GM12878 (cell line): ENCODE measurements around the gene TMEM86B. TPM values are rescaled to one million over a fixed set of nuclear protein-coding genes. Genes with fewer than 3 reads are reported as not detected.

Source experiments
- ATAC-seq: fragments of 200-7000 bp; cut with Tn5 transposase; 3 replicates; pipeline ENCODE4 v1.9.1; 2020; ENCODE audit warnings: mild to moderate bottlenecking, moderate library complexity
- BruUV-seq: library from RNA; stranded (reverse); fragments of 400-500 nt; replicated peaks from 2 replicates; lab custom pipeline; 2021; lab: Mats Ljungman, UMichigan
- CTCF ChIA-PET: fragments of 300-600 bp; sonication (Branson Sonifier 250); formaldehyde crosslinking; extraction: SDS; loops from one replicate; lab custom pipeline; 2021; ENCODE audit warnings: inconsistent platforms; lab: Yijun Ruan, JAX
- POLR2A ChIA-PET: fragments of 350-600 bp; formaldehyde crosslinking; extraction: SDS; loops from one replicate; lab custom pipeline; 2021; ENCODE audit warnings: inconsistent platforms; lab: Charles Lee
- RAD21 ChIA-PET: fragments of 300-600 bp; sonication (Branson Sonifier 250); formaldehyde crosslinking; loops from one replicate; lab custom pipeline; 2023; ENCODE audit warnings: antibody characterized with exemption; ENCODE audit not compliant: unreplicated experiment; lab: Charles Lee
- SMC1A ChIA-PET: fragments of 300-600 bp; sonication (Branson Sonifier 250); formaldehyde crosslinking; loops from one replicate; lab custom pipeline; 2023; ENCODE audit not compliant: unreplicated experiment, uncharacterized antibody; lab: Charles Lee
- DNase-seq: peaks from one replicate; pipeline ENCODE4 v3.0.0-alpha.2; 2011; ENCODE audit warnings: low read depth, low spot score
- FAIRE-seq: peaks from 3 replicates; lab custom pipeline; 2011; peaks lifted over from hg19 to GRCh38; lab: Jason Lieb, UNC
- H2AFZ ChIP-seq: 2 replicates; pipeline ENCODE4 v1.6.0; 2011; ENCODE audit warnings: low read depth, low read length, control low read depth; ENCODE audit not compliant: control insufficient read depth
- H3K27ac ChIP-seq: 2 replicates; pipeline ENCODE4 v1.5.1; 2011; ENCODE audit warnings: control low read depth; ENCODE audit not compliant: control insufficient read depth, insufficient read depth
- H3K27me3 ChIP-seq, 2 experiments: replicated peaks in 1 of 2; 2 replicates each; pipeline versions ENCODE4 v1.6.0 to v1.6.1; 2011; ENCODE audit warnings: low read length in 1 of 2; ENCODE audit not compliant: control insufficient read depth in 2 of 2, insufficient read depth in 2 of 2
- H3K36me3 ChIP-seq, 2 experiments: 2 replicates each; pipeline ENCODE4 v1.5.1; 2011; ENCODE audit warnings: low read length in 1 of 2; ENCODE audit not compliant: control insufficient read depth in 2 of 2, insufficient read depth in 2 of 2
- H3K4me1 ChIP-seq: 2 replicates; pipeline ENCODE4 v1.6.1; 2011; ENCODE audit warnings: mild to moderate bottlenecking, low read length, moderate library complexity, mixed read lengths; ENCODE audit not compliant: control insufficient read depth, insufficient read depth
- H3K4me2 ChIP-seq: 2 replicates; pipeline ENCODE4 v1.6.0; 2011; ENCODE audit warnings: control low read depth; ENCODE audit not compliant: control insufficient read depth, insufficient read depth
- H3K4me3 ChIP-seq: fragments of 200-600 bp; sonication (generic); 2 replicates; pipeline ENCODE4 v1.5.1; 2016
- H3K79me2 ChIP-seq: 2 replicates; pipeline ENCODE4 v1.6.0; 2011; ENCODE audit warnings: low read length; ENCODE audit not compliant: control insufficient read depth, insufficient read depth
- H3K9ac ChIP-seq: 2 replicates; pipeline ENCODE4 v1.8.0; 2011; ENCODE audit warnings: low read length, control low read depth, mixed read lengths; ENCODE audit not compliant: control insufficient read depth, insufficient read depth
- H3K9me3 ChIP-seq: replicated peaks from 3 replicates; pipeline ENCODE4 v1.5.1; 2011; ENCODE audit warnings: mild to moderate bottlenecking, low read length; ENCODE audit not compliant: control insufficient read depth, insufficient read depth
- H4K20me1 ChIP-seq: 2 replicates; pipeline ENCODE4 v1.6.0; 2011; ENCODE audit not compliant: control insufficient read depth, insufficient read depth
- CHD2 ChIP-seq: IDR thresholded peaks from 2 replicates; pipeline ENCODE4 v1.6.1; 2011; ENCODE audit warnings: low read depth, low read length, improper control_type of control experiment, borderline replicate concordance
- EED ChIP-seq: sonication (generic); IDR thresholded peaks from 2 replicates; pipeline ENCODE4 v1.6.1; 2016; ENCODE audit warnings: antibody characterized with exemption, low read depth
- EP300 ChIP-seq, 2 experiments: fragments of 150-350 bp in 1 of 2; IDR thresholded peaks; 2 replicates each; pipeline ENCODE4 v1.6.1; 2011 to 2012; ENCODE audit warnings: low read depth in 2 of 2, low read length in 2 of 2, borderline replicate concordance in 1 of 2, improper control_type of control experiment in 1 of 2, inconsistent platforms in 1 of 2; ENCODE audit not compliant: control insufficient read depth in 1 of 2
- IKZF1 ChIP-seq: fragments of 450-650 bp; conservative IDR thresholded peaks from 2 replicates; pipeline ENCODE4 v1.6.1; 2017; ENCODE audit warnings: antibody characterized with exemption, mild to moderate bottlenecking
- IKZF2 ChIP-seq, 2 experiments: fragments of 450-650 bp; IDR thresholded peaks; 2 replicates each; pipeline ENCODE4 v1.6.1; 2017; ENCODE audit warnings: mild to moderate bottlenecking in 2 of 2, moderate library complexity in 2 of 2
- JUND ChIP-seq: IDR thresholded peaks from 2 replicates; pipeline ENCODE4 v1.6.1; 2012; ENCODE audit warnings: low read depth, mild to moderate bottlenecking, low read length, improper control_type of control experiment, moderate library complexity
- RUNX3 ChIP-seq: IDR thresholded peaks from 2 replicates; pipeline ENCODE4 v1.6.1; 2012; ENCODE audit warnings: low read length, inconsistent platforms
- SMAD5 ChIP-seq: IDR thresholded peaks from 2 replicates; pipeline ENCODE4 v1.6.1; 2016; ENCODE audit warnings: antibody characterized with exemption, low read depth
- SPI1 ChIP-seq: IDR thresholded peaks from 2 replicates; pipeline ENCODE4 v1.6.1; 2011; ENCODE audit warnings: low read depth, mild to moderate bottlenecking, low read length, moderate library complexity, borderline replicate concordance; ENCODE audit not compliant: insufficient read depth
- TCF12 ChIP-seq: IDR thresholded peaks from 2 replicates; pipeline ENCODE4 v1.6.1; 2011; ENCODE audit warnings: low read depth, mild to moderate bottlenecking, low read length
- TCF3 ChIP-seq: IDR thresholded peaks from 2 replicates; pipeline ENCODE4 v1.6.1; 2012; ENCODE audit warnings: low read depth, mild to moderate bottlenecking, low read length, borderline replicate concordance; ENCODE audit not compliant: insufficient read depth
- YY1 ChIP-seq: IDR thresholded peaks from 2 replicates; pipeline ENCODE4 v1.6.1; 2011; ENCODE audit warnings: low read depth, mild to moderate bottlenecking, low read length
- ZNF622 ChIP-seq: fragments of 450-650 bp; IDR thresholded peaks from 2 replicates; pipeline ENCODE4 v1.6.1; 2017; ENCODE audit warnings: mild to moderate bottlenecking, inconsistent platforms
- WGBS: methylation state at CpG from one replicate; pipeline ENCODE4 v1.1.6; 2016; ENCODE audit warnings: low lambda C conversion rate; ENCODE audit not compliant: insufficient replicate concordance, insufficient coverage; ENCODE audit errors: missing lambda C conversion rate; 5-methylcytosine and 5-hydroxymethylcytosine counted together
- in situ Hi-C: fragments of 300-500 bp; cut with MboI; formaldehyde crosslinking; loops from 9 replicates; pipeline ENCODE4 v1.14.3; 2018; ENCODE audit warnings: mixed read lengths
- intact Hi-C: fragments of 100-400 bp; cut with micrococcal nuclease; formaldehyde crosslinking; loops from one replicate; pipeline ENCODE4 v1.14.2; 2022; ENCODE audit not compliant: unreplicated experiment
- polyA plus RNA-seq, 11 experiments: library from polyadenylated mRNA; depleted of rRNA in 4 of 11; unstranded in 6 of 11; stranded (reverse) in 5 of 11; fragments of >200 nt; fragmentation: Nextera tagmentation in 4 of 11; fragmentation: Illumina TruSeq in 1 of 11; extraction: Ambion mirVana in 4 of 11; extraction: Trizol in 1 of 11; gene quantifications; 1 replicate in 1 of 11; 2 replicates in 10 of 11; pipeline versions ENCODE4 v1.2.1 to v1.2.3, GENCODE V29; 2011 to 2016; ENCODE audit warnings: inconsistent platforms in 2 of 11, missing spikeins in 2 of 11, low read depth in 1 of 11
- total RNA-seq, 4 experiments: library from RNA; depleted of rRNA in 3 of 4; stranded (reverse); fragments of >200 nt in 3 of 4; fragmentation: Illumina TruSeq in 1 of 4; extraction: Trizol in 1 of 4; gene quantifications; 2 replicates each; pipeline versions ENCODE4 v1.2.1 to v1.2.3, GENCODE V29; 2013 to 2021
- TF ChIP-seq, protein P1 (sequence below): IDR thresholded peaks from 2 replicates; pipeline ENCODE4 v1.6.1; 2011; ENCODE audit warnings: borderline replicate concordance, low read depth, mild to moderate bottlenecking, moderate library complexity, low read length; ENCODE audit not compliant: insufficient read depth, poor library complexity, severe bottlenecking

The TMEM86B gene
- total and polyA plus RNA-seq, 10 of the 15 experiments (the other 5 are each of a cell fraction or from before 2014, with no cell fraction given) = 0.26 to 10.6 (median 1.8) TPM

DNA sequence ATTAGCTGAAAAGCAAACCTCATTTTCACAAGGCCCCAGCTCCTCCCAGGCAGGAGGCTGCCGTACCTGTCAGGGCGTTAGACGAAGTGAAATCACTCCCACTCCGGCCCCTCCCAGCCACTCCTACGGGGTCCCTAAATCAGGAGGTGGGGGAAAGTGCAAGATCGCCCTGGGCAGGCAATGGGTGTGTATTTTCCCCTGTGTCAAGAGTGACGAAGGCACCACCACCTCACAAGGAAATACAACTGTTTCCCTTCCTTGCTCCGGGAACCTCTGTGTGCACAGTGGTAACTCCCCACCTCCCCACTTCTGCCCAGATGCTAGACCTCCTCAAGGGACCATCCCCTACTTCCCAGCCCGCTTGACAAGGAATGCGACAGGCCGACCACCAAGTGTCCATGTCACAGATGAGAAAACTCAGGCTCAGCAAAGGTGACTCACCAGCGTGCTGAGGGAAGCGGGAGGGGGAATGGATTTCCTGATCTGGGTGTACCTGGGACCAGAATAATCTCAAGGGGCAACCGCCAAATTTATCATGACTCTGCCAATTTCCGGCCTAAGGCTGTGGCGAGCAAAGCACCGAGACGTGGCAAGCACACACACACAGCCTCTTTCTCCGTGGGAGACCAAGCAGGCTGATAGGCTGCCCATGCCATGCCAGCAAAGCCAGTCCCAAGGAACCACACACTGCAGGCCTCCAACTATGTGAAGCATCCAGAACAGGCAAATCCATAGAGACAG is 22.9 kb upstream of the TMEM86B start:
- peaks cover 9 to 29% of the 10 kb centered on the region in 2 experiments for H3K36me3 ChIP-seq
- intact Hi-C loops = loop anchor here (10.0 kb wide), 1 partner anchor 133 kb away; the partner anchor contains the start of genes RPL28 and TMEM238
- no peaks in the 10 kb centered on the region for H3K9me3 ChIP-seq
- 18% methylated on average over 19 of the region's 19 CpGs for WGBS
- H3K9ac ChIP-seq = peak overlapping the region; percentile 54
- peak overlapping the region; percentile 70 for H3K27ac ChIP-seq
- no TSS peak for BruUV-seq
- peaks cover 86% of the 10 kb centered on the region for H3K79me2 ChIP-seq
- TF ChIP-seq EED (peak; percentile 44; the same call in 1 of the 2 replicates), EP300 (IDR thresholded peaks at IDR 0.05; ENCODE audit: borderline replicate concordance in 1 of 2, control insufficient read depth in 1 of 2, low read depth in 2 of 2, low read length in 2 of 2) (no peak), SPI1 (no peak), SMAD5 (no peak), TCF12 (no peak), TCF3 (0 out of 2 replicates have a peak, but pooled peaks have one; percentile 55), CHD2 (no peak), IKZF2 (IDR thresholded peaks at IDR 0.05) (0 out of 4 replicates have a peak, but pooled peaks of 1 of the 2 experiments have one; percentile 19), YY1 (no peak), ZNF622 (no peak), RUNX3 (0 out of 2 replicates have a peak, but pooled peaks have one; percentile 16), IKZF1 (peak; percentile 39; the same call in 1 of the 2 replicates), JUND (no peak)
- TF ChIP-seq, protein P1, sequence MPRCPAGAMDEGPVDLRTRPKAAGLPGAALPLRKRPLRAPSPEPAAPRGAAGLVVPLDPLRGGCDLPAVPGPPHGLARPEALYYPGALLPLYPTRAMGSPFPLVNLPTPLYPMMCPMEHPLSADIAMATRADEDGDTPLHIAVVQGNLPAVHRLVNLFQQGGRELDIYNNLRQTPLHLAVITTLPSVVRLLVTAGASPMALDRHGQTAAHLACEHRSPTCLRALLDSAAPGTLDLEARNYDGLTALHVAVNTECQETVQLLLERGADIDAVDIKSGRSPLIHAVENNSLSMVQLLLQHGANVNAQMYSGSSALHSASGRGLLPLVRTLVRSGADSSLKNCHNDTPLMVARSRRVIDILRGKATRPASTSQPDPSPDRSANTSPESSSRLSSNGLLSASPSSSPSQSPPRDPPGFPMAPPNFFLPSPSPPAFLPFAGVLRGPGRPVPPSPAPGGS = peak; percentile 46
- no peaks in the 10 kb centered on the region for H3K27me3 ChIP-seq
- FAIRE-seq (no peak), DNase-seq (no peak), ATAC-seq (0 out of 3 replicates have a peak, but pooled peaks have one; percentile 2)
- peaks cover 27% of the 10 kb centered on the region for H3K4me1 ChIP-seq
- peaks cover 3% of the 10 kb centered on the region; the same call in 1 of the 2 replicates for H4K20me1 ChIP-seq
- H3K4me3 ChIP-seq = peak overlapping the region; percentile 51; the same call in 1 of the 2 replicates
- H2AFZ ChIP-seq = no peak overlapping the region
- CTCF ChIA-PET = no interaction called here
- POLR2A ChIA-PET = interaction anchor here (0.6 to 1.2 kb wide), 4 partner anchors 8 to 24 kb away, joined by 3 to 7 read pairs (median 4); no protein-coding TSS in a partner anchor
- in situ Hi-C loops = no loop called here
- peak overlapping the region; percentile 79 for H3K4me2 ChIP-seq
- SMC1A ChIA-PET = interaction anchor here (0.5 to 1.0 kb wide), 3 partner anchors 29 to 135 kb away, joined by 3 to 4 read pairs (median 3); partner anchors contain the start of genes HSPBP1 and KMT5C
- RAD21 ChIA-PET = interaction anchor here (1.5 kb wide), 1 partner anchor 8 kb away, joined by 5 read pairs; the partner anchor contains the start of gene PPP6R1
